Activated effector memory CD4-positive, alpha-beta T cell treated with anti-CD3 and anti-CD28 coated beads, Interleukin-2, amount 50 U/mL, for 16 hours (primary cell): ENCODE measurements around the gene DGLUCY.
"Not testable (repeated sequence)": the region's sequence is repeated elsewhere in the genome, so short reads cannot be mapped to it uniquely, and the experiment has no call there.

Experiments used
- DNase-seq: peaks from one replicate; pipeline ENCODE4 v3.0.0-alpha.2; 2020

Gene DGLUCY

DNA sequence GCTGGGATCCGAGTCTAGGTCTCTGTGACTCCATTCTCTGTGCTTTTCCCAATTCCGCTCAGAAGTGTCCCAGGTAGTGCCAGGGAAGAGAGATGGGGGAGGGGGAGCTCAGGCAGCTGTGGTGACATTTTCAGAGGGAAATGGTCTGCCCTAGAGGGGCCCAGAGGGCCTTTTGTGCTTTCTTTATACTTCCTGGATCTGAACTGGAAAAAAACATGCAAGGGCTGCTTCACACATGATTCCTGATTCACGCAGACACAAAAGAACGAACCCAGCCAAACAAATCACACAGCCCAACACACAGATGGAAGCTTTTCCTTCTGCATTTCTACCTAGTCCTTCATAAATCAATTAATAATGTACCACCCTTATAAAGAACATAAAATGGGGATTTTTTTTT, 104.1 kb downstream of the DGLUCY start:
- DNase-seq = no peak

DNA sequence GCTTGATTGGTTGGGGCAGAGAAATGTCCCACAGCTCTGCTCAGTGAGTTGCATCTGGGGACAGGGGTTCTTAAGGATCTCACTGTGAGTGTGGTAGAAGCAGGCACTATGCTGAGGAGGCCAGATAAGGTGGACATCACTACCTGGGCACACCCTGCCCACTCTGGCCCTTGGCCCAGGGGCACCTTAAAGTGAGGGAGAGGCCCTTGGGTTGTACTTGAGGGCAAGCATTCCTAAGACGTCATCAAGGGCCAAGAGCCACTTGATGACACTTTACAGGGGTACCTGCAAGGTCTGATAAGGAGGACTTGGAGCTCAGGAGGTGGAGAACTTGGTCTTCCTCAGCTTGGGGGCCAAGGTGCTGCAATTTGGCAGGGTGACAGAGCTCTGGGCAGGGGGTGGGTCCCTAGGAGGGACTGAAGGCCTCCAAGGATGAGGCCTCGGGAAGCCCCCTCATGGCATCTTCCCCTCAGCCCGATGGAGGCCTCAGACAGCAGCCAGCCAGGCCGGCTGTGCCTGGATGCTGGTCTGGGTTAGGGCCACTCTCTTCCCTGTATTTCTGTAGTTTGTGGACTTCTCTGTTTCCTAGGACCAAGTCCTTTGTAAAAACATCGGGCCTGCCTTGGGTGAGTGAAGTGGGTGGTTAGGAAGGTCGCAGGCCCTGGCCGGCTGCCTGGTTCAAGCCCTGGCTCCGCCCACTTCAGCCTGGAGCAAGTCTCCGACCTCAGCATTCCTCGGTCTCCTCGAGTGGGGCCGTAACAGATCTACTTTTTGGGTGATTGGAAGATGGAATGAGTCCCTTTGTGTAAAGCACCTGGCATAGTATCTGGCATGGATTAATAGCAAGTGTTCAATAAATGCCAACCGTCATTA, 105.9 kb downstream of the DGLUCY start:
- DNase-seq = no peak

DNA sequence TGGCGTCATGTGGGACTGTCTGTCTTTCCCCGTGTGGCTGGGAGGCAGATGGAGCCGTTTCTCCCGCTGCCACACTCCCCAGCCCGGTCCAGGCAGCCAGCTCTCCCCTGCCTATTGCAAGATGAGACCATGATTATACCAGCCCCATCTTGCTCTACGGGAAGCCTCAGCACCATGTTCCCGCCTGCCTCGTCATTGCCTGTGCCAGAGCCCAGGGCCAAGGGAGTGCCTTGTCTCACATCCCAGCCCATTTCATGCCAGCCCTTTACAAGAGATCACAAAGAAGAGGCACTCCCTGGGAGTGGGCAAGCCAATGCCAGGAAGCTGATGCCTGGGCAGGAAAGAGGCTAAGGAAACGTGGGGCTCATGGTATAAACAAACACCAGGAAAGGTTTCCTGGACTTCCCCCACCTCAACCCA, 106.7 kb downstream of the DGLUCY start:
- no peak for DNase-seq

DNA sequence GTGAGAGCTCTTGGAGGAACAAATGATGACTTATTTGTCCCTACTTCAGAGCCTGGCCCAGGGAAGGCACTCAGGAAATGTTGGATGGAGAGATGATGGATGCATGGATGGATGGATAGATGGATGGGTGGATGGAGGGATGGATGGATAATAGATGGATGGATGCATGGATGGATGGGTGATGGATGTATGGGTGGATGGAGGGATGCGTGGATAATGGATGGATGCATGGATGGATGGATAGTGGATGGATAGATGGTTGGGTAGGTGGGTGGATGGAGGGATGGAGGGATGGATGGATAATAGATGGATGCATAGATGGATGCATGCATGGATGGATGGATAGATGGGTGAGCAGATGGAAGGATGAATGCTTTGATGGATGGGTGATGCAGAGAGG, 107.4 kb downstream of the DGLUCY start:
- no peak for DNase-seq

DNA sequence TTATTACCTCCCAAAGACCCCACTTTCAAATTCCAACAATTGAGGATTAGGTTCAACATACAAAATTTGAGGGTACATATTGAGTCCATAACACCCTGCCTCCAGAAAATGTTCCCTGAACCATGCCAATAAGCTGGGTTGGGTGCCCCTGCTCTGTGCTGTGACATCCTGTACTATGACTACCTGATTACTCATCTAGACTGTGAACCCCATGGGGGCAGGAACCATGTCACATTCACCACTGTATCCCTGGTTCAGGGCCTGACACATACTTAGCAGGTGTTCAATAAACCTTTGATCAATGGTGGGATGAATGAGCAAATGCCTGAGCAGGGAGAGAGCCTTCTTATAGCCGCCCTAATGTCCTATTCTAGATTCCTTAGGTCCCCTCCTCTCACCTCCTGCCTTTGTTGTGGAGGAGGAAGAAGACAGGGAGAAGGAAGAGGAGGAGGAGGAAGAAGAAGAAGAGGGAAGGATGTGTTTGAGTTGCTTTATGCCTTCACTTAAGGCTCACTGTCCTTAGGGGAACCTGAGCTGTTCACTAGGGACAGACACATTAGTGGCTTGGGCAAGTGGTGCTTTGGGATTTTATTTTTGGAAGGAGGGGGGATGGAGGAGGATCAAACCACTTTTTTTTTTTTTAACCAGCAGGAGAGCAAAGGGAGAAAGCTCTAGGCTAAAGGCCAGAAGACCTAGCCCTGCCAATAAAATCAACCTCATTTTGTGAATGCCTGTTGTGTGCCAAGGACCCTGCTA, 109.3 kb downstream of the DGLUCY start:
- peak; percentile 73 for DNase-seq

DNA sequence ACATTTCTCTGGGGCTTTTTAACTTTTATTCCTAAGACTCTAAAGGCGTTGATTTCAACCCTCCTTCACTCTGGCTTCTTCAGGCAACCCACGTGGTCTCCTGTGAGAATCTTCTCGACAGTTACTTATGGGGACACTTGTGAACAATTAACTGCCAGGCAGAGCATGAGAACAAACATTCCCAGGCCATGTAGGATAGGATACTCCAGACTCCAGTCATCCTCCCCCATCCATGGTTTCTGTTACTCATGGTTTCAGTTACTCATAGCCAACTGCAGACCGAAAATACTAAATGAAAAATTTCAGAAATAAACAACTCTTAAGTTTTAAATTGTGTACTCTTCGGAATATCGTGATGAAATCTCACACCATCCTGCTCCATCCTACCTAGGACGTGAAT, 111.2 kb downstream of the DGLUCY start:
- no peak for DNase-seq

DNA sequence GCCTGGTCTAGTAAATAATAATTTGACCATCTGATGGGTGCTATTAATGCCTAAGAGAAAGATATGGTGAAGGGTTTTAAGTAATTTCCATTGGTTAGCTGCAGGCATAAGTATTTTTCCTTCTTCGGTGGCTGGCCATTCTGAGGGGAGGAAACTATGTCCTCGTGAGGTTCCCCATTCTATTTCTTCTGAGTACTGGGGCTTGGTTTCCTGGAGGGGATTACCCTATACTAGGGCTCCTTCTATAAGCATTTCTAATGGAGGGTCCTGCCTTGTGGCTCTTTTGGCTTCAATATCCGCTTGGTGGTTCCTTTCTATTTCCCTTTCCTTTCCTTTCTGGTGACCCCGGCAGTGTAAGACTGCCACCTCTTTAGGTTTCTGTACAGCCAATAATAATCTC, 112.5 kb downstream of the DGLUCY start:
- DNase-seq = not testable (repeated sequence)

DNA sequence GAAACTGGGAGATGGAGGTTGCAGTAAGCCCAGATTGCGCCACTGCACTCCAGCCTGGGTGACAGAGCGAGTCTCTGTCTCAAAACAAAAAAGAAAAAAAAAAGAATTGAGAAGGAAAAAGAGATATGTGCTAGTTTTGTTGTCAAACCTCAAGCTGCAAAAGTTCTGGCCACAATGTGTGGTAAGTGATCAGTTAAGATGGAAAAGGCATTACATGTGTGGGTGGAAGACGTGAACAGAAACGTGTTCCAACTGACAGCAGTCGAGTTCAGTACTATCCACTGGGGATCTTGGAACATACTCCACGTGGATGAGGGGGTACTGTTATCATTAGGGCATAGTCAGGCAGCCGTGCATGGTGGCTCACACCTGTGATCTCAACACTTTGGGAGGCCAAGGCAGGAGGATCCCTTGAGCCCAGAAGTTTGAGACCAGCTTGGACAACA, 113.3 kb downstream of the DGLUCY start:
- no peak for DNase-seq

DNA sequence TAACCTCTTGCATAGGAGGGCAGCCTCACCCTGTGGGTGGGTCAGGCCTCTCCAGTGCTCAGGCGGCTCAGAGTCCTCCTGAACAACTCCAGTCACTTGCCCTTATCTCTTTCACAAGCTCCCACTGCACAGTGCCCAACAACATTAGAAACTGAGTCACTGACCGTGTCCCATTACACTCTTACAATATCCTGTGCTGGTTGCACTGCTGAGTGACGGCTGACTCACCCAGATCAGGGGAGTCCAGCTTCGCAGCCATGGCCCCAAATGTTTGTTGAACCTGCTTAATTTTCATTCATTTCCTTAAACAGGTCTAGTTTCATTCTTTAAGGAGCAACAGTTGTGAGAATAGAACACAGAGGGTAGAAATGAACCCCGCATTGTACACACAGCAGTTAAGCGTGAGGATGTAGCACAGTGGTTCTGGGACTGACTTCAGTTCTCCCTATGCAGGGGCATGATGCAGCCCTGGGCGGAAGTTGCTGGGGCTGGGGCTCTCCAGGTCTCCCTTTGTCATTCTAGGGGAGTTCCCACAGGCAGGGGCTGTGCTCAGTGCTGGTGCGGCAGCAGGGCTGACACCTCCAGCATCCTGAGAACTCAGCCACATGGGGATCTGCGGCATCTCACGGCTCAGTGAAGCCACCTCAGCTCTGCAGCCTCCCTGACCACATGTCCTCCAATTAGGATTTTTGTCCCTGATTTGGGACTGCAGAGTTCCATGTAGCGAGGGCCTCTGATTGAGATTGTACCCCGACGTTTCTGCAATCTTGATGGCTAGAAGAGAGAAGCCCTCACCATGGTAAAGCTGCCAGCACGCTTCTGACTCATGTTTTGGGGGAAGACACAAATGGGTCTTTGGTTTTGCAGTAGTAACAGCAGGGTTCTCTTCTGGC, 114.5 kb downstream of the DGLUCY start:
- peak; percentile 94 for DNase-seq

DNA sequence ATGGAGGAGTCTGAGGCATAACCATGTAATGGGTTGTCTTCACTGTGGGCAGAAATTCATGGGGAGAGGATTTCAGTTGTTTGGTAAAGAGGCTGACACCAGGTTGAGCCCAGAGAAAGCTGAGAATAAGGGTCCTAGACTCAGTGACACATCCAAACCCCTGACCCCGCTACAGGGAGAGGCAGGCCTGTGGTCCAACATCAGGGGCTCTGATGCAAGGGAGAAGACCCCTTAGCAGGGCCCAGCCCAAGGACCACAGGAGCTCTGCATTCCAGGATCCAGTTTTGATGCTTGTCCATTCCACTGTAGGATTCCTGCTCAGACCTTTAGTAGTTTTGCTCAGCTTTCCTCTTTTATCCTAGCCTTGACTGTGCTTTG, 115.1 kb downstream of the DGLUCY start:
- no peak for DNase-seq

DNA sequence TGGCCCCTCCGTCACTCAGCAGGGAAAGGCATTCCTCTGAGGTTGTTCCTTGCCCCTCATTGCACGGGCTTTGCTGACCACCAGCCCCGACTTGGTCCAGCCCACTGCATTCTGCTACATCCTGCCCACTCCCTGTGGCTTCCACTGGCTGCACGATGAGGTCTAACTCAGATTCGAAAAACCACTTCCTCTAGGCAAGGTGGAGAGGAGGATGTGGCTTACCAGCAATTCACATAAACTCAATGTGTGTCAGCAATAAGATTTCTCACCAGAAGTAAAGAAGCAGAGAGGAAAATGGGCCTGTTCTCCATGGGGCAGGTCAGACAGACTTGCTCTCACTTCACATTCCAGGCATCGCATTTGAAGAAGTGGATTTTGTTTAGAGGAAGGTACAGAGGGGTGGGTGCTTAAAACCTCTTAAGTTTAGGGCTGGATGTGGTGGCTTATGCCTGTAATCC, 115.9 kb downstream of the DGLUCY start:
- DNase-seq = peak; percentile 87

DNA sequence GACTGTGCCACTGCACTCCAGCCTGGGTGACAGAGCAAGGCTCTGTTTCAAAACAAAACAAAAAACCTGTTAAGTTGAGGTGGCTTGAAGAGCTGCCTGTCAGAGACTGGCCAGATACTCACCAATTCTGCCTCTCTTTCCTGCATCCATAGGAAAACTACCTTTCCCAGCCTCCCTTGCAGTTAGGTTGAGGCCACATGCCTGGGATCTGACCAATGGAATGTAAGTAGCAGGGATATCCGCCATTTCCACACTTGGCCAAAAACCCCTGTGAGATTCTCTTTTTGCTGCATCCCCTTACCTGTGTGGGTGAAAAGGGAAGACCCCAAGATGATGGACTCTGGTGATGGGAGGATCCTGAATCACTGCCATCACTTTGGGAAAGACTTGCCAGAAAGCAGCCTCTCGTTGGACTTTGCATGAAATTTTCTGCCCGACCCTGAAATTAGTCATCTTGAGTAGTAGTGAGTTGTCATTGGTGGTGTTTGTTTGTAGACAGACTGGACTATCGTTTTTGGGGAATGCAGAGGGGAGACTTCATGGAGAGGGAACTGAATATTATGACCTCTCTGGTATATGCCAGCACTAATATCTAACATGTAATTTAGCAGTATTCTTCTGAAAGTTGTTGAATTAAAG, 116.6 kb downstream of the DGLUCY start:
- DNase-seq = no peak

DNA sequence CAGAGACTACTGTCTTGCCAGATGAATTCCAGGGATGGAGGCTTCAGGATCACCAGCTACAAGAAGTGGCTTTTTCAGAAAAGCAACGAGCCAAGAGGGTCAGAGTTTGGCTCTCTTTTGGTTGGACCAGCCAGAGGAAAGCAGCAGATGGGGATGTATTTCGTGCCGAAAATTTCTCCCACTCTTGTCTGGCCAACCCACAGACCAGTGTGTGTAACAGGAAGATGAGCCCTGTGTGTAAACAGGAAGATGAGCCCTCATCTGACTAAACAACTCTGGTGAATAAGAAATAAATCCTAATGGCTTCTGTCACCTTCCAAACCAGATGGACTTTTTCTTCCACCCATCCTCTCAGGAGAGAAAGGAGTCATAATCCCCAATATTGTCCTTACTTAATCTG, 117.6 kb downstream of the DGLUCY start:
- DNase-seq = no peak

DNA sequence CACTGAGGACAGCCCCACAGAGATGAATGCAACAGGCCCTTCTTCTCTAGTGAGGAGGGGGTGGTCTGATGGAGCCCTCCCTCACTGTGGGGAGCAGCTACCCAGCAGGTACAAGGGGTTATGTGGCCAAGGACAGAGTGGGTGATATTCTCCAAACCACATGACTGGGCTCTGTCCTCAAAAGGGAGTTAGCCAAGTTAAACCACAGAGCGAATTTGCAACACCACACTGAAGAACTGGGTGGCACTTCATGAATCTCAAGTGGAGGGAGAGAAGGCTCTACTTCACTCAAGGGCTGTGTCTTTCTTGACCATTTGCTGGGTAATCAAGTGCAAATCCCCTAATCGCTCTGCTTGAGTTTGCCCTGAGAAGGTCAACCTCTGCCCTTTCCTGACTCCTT, 118.2 kb downstream of the DGLUCY start:
- no peak for DNase-seq

DNA sequence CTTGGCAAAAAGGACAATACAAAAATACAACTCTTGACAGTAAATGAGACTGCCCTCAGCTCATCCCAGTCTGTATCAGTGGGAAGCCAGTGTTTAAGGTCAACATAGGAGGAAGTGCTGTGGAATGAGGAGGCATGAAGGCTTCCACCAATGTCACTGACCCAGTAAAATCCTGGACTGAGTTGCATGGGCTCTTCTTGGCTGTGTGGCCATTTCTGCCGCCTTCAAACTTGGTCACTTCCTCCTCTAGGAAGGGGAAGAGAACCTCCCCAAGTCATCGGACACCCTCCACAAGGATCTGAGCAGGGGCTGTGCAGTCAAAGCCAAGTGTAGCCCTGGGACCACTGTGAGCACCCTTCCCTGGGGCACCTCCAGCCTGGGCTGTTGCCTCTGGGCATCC, 118.7 kb downstream of the DGLUCY start:
- no peak for DNase-seq

DNA sequence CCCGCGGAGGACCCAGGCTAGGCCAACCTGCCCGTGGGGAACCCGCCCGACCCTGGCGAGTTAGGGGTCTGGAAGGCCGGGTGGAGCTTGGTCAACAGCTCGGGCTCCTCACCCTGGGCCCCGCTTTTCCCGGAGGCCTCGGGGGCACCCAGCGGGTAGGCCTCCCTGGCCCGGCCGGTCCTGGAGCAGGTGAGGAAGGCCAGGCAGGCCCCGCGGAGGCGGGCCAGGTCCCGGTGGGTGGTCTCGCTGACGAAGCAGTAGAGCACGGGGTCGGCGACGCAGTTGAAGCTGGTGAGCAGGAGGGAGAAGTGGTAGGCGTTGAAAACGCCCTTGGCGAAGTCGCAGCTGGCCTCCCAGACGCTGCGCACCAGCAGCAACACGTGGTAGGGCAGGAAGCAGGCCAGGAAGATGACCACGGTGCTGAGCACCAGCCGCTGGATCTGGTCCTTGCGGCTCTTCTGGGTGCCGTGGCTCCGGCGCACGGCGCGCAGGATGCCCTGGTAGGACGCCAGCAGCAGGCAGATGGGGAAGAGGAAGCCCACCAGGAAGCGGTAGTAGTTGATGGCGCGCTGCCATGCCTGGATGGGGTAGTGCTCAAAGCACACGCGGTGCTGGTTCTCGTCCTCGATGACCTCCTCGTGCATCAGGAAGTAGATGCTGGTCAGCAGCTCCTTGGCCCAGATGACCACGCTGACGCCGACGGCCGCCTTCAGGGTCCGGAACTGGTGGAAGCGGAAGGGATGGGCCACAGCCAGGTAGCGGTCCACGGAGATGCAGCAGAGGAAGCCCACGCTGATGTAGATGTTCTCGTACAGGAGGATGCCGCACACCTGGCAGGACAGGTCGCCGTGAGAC, 120.3 kb downstream of the DGLUCY start:
- no peak for DNase-seq

DNA sequence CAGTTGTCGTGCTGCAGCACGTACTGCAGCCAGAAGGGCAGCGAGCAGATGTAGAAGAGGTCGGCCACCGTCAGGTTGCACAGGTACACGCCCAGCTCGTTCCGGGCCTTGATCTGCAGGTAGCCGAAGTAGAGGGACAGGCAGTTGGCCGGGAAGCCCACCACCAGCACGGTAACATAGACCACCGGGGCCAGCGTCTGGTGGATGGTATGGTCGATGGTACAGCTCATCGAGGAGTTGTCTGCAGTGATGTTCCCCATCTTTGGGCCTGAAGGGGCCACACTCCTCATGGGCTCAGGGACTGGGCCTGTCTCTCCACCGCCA, 120.9 kb downstream of the DGLUCY start:
- DNase-seq = no peak

DNA sequence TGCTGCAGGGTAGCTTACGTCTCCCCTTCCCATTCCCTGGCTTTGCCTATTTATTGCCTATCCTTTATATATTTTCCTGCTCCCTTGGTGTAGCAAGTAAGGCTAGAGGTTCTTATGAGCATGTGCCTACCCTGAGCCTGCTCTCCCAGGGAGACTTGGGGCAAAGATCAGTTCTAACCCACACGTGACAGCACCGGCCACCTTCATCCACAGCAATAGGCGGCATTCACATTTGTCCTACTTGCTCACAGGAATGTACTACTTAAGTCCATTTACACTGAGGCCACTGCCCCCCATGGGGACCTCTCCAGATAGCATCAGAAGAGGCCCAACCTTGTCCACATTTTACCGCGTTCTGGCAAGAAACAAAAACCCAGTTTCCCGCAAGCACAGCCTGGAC, 122.0 kb downstream of the DGLUCY start:
- DNase-seq = no peak

DNA sequence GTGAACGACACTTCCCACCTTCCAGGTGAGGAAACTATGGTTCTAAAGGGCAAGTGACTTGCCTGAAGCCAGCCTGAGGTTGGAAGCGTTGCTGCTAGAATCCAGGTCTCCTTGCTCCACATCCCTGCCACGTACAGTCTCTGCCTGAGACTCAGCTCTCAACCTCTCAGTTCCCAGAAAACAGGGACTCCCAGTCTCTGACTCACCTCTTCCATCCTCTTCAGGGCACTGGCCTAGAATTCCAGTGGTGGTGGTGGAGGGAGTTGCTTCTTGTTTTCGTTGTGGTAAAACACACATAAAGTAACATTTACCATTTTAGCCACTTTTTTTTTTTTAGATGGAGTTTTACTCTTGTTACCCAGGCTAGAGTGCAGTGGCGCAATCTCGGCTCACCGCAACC, 123.3 kb downstream of the DGLUCY start:
- DNase-seq = no peak

DNA sequence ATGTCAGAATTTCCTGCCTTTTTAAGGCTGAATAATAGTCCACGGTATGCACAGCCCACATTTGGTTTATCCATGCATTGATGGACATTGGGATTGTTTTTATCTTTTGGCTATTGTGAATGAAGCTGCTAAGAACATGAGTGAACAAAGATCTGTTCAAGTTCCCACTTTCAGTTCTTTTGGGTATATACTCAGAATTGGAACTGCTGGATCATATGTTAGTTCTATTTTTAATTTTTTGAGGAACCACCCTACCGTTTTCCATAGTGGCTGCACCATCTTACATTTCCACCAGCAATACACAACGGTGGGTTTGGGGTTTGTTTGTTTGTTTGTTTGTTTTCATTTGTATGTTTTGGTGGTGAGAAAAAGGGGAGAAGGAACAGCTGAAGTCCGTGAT, 124.2 kb downstream of the DGLUCY start:
- no peak for DNase-seq

DNA sequence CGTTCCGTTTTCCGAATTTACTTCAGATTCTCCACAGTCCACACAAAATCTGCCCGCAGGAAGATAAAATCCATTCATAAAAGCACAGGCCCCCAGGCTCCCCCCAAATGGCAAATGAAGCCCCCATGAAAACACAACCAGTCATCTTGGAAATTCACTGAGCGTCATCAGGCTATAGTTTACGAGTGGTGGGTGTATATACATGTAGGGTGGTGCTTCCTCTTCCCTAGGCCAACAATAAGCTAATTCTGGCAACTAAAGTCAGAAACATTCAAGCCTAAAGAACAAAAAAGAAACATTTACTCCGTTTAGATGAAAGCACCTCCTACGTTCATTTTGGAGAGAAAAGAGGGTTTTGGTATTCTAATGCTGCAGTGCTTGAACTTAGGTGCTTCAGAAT, 124.8 kb downstream of the DGLUCY start:
- no peak for DNase-seq

DNA sequence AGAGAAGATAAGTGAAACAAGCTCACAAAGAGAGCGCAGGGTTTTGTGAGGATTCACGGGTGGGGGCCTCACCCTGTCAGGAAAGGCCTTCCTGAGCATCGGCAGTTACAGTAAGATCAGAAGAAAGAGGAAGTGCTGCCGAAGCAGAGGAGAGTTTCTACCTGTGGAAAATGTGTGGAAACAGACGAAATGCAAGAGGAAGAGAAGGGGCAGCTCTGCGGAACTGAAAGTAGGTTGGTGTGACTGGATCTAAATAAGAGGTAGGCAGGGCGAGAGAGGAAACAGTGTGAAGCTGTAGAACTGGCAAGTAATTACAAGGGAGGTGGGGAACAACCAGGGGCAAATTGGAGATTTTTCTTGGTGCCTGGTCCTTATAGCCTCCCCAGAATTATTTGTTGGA, 128.0 kb downstream of the DGLUCY start:
- peak; percentile 74 for DNase-seq
